Retina (tissue), 1 donor: ENCODE measurements around the gene PXMP4.

Source experiments
- DNase-seq: peaks from one replicate; pipeline ENCODE4 v3.0.0-alpha.2; 2016

Gene PXMP4

GRCh38 chr20:33719989-33720709 is at the start of gene PXMP4:
PXMP4 (minus strand) TSS chr20:33720310; CDS start chr20:33720207, 103 bp downstream.
- peak; percentile 93 for DNase-seq

DNA sequence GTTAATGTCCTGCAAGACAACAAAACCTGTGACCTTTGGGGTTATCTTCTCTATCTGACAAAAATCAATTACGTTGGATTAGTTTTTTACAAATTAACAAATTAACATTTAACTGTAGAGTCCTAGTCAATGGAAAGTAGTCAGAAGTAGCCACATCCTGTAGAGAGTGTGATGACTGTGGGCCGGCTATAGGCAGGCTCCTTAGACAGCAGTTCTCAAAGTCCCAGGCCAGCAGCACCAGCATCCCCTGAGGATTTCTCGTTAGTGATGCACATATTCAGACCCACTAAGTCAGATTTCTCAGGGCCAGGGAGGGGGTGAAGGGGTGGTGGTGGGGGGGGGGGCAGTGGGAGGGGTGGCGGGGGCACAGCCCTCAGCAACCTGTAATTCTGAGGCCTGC is 48.9 kb upstream of the PXMP4 start:
- DNase-seq, result no peak

- no peak for DNase-seq
These were observed 47.6 kb upstream of the PXMP4 start for GRCh38 chr20:33767777-33768138.

DNA sequence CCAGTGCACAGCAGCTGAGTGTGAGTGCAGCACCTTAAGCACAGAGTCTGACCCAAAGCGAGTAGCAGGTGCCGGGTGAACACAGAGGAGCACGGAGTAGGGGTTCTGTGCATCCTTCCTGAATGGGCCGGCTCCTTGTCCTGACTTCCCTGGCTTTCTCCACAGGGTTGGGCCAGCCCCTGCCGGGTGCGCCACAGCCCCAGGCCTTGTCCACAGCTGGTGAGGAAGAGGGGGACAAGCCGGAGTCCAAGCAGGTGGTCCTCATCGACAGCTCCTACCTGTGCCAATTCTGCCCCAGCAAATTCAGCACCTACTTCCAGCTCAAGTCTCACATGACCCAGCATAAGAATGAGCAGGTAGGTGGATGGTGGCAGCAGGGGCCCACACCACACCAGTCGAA is 46.6 kb upstream of the PXMP4 start:
- no peak for DNase-seq

DNA sequence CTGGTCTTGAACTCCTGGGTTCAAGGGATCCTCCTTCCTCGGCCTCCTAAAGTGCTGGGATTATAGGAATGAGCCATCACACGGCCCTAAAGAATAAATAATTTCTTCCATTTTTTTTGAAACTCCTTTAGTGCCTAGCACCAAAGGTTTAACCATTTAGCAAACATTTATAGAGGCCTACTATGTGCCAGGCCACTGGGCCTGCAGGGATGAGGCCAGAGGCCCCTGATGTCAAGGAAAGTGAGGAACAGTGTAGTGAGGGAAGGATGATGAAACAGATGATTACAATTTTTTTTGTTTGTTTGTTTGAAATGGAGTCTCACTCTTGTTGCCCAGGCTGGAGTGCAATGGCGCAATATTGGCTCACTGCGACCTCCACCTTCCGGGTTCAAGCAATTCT is 45.5 kb upstream of the PXMP4 start:
- DNase-seq, result no peak

GRCh38 chr20:33765099-33765498 is 45.0 kb upstream of the PXMP4 start:
- no peak for DNase-seq

- no peak for DNase-seq
These were observed 41.7 kb upstream of the PXMP4 start for GRCh38 chr20:33761698-33762250.

DNA sequence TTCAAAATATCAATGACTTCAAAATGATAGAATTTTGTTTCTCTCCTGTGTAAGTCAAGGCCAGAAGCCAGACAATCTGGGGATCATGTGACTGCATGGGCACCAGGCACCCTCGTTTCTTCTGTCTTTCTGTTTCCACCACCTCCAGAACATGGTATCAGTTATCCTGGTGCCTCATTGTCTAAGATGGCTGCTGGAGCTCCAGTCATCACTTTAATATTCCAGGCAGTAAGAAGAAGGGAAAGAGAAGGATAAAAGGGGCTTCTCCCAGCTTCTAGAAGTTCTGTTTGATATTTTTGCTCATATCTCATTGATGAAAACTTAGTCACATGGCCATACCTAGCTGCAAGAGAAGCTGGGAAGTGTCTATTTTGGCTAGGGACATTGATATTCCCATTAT is 37.3 kb upstream of the PXMP4 start:
- DNase-seq, result no peak

DNA sequence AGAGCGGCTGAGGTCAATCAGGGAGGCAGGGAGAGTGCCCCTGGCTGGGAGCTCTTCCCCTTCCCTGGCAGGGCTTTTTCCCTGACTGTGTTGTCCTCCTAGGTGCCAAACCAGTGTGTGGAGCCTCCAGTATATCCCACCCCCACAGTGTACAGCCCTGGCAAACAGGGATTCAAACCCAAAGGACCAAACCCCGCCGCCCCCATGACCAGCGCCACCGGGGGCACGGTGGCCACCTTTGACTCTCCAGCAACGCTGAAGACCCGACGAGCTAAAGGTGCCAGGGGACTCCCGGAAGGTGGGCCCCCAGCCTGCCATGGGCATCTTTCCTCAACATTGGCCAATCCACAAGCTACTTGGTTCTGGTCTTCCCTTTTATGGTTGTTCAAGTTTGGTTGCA is 36.9 kb upstream of the PXMP4 start:
- no peak for DNase-seq

DNA sequence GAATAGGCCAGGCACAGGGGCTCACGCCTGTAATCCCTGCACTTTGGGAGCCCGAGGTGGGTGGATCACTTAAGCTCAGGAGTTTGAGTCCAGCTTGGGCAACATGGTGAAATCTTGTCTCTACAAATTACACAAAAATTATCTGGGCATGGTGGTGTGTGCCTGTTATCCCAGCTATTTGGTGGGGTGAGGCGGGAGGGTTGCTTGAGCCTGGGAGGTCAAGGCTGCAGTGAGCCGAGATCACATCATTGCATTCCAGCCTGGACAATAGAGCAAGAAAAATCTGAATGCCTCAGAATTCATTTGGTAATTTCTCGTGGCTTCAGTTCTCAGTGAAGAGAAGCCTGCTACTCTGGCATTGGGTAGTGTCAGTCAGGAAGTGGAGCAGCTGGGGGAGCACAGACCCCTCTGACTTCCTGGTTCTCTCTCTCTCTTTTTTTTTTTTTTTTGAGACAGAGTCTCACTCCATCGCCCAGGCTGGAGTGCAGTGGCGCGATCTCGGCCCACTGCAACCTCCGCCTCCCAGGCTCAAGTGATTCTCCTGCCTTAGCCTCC is 35.9 kb upstream of the PXMP4 start:
- peak; percentile 6 for DNase-seq

- no peak for DNase-seq
These were observed 33.7 kb upstream of the PXMP4 start for GRCh38 chr20:33753763-33754162.

GRCh38 chr20:33753143-33753542 is 33.0 kb upstream of the PXMP4 start:
- DNase-seq, result no peak

- DNase-seq, result no peak
These were observed 31.7 kb upstream of the PXMP4 start for GRCh38 chr20:33751775-33752174.

DNA sequence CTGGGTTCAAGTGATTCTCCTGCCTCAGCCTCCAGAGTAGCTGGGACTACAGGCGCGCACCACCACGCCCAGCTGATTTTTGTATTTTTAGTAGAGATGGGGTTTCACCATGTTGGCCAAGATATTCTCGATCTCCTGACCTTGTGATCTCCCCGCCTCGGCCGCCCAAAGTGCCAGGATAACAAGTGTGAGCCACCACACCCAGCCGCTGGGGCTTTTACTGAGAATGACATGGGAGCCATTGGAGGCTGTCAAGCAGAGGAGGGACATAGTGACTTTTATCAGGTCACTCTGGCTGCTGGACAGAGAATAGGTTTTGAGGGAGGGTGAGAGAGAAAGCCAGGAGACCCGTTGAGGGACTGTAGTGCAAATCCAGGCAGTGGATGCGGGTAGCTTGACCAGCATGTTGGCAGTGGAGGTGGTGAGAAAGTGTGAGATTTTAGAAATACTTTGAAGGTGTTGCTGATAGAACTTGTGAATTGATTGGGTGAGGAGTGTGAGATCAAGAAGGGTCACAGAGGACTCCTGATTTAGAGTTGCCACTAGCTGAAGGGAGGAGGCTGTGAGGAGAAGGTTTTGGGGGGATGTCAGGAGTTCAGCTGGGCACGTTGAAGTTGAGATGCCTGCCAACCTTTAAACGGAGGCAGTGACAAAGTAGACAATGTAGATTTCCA is 26.4 kb upstream of the PXMP4 start:
- DNase-seq, result no peak

DNA sequence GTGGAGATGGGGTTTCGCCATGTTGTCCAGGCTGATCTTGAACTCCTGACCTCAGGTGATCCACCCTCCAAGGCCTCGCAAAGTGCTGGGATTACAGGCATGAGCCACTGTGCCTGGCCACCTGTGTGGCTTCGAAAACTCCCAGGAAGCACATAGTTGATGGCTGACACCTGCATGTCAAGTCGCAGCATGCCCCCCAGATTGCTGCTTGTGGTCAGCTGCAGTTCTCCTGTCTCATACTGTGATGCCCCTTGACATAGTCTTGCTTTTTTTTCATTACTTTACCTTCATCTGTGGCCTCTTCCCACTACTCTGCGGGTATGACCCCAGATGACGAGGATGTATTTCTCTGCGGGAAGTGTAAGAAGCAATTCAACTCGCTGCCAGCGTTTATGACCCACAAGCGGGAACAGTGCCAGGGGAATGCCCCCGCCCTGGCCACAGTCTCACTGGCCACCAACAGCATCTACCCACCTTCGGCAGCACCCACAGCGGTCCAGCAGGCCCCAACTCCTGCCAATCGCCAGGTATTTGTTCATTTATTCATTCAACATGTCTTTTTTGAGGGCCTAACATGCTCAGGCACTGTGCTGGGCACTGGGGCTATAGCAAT is 24.8 kb upstream of the PXMP4 start:
- no peak for DNase-seq

GRCh38 chr20:33744181-33744580 is 24.1 kb upstream of the PXMP4 start:
- DNase-seq, result no peak

GRCh38 chr20:33740189-33740588 is 20.1 kb upstream of the PXMP4 start:
- DNase-seq, result no peak

DNA sequence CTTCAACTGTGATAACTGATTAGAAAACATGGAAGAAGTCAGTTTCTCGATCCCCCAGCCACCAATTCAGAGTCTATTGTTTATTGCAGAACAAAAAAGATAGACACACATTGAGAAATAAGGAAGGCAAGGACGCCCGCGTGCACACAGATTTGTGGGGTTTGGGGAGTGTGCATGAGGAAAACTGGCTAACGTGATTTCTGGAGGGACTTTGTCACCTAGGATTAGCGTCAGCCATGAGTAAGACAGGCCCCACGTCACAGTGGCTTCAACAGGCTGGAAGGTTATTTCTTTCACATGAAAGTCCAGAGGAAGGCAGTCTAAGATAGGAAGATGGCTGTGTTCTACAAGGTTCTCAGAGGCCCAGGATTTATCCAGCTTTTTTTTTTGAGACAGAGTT is 19.4 kb upstream of the PXMP4 start:
- no peak for DNase-seq

GRCh38 chr20:33736962-33737361 is 16.9 kb upstream of the PXMP4 start:
- no peak for DNase-seq

DNA sequence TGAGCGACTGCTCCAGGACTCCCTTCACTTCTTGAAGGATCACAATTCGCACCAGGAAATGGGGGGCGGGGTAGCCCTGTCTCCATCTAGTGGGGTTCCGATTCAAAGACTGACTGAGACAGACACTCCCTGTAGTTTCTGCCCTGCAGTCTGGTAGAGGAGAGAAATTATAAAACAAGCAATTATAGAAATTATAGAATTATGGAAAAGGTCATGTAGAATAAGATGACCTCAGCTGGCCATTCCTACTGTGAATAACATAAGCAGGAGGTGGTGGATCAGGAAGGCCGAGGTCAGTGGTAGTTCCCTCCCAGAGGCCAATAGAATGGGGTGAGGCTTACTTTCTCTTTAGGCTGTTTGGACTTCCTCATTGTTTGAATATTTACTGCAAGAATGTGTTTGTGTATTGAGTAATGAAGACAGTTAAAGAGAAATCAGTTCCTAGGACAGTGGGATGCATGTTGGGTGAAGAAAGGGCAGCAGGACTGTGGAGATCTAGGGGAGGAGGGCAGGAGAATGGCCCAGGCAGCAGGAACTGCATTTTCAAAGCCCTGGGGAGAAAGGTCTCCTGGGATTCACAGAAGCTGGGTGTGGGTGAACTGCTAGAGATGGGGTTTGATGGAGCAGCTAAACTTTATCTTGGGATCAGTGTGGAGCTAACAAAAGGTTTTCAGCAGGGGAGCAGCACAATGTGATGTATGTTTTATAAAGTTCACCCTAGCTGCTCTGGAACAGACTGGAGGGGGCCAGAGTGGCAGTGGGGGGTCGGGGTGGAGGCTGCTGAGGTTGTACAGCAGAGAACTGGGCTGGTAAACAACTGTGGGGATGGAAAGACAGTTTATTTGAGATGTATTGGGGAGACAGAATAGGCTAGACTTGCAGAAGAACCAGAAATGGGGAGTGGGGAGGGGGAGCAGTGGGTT is 13.8 kb upstream of the PXMP4 start:
- DNase-seq, result no peak

DNA sequence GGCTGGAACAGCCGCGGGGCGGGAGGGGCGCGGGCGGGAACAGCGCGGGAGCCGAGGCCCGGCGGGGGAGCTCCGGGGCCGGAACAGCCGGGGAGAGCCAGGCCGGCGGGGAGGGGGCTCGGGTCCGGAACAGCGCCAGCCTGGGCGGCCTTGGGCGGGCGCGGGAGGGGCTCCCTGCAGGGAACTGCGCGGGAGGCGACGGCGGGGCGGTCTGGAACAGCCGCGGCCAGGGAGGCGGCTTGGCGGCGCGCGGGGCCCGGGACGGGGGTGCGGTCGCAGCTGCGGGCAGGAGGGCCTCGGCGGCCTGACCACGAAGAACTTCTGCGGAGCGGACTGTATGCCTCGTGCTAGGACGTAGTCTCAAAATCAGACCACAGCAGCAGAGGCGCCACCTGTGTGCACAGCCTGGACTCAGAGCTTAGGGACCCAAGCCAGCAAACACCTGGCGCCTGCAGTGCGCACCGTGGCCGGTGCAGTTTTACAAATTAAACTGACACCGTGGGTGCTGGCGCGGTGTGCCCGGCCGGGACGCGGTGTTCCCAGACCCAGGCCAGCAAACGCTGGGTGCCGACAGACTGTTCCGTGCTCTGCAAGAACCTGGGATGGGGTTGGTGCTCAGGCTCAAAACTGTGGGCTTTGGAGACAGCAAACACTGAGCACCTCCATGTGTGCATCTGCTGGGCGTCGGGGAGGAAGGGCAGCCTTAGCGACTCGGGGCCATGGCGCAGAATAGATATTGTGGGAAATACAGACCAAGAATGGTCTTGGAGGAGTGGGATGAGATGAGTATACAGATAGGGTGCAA is 12.3 kb upstream of the PXMP4 start:
- peak; percentile 84 for DNase-seq

DNA sequence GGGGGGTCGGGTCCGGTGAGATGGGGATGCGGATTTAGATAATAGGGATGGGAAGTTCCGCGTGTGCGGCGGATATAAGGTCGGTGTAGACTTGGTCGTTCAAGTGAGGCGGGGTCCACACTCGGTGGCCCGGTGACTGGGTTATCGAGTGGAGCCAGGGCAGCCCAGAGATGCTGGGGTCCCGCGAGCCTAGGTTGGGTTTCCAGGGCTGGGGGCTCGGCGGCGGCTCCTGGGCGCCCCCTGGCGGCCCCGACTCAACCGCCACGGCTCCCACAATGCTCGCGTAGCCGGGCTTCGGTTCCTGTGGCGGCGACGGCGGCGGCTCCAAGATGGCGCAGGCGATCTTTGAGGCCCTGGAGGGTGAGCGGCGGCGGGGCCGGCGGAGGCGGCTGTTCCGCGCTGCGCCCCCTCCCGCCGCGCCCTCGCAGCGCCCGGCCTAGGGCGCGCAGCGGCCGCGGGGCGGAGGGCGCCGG is 11.6 kb upstream of the PXMP4 start, which contains the start of gene ZNF341:
Gene ZNF341, plus strand, starts transcription at position 304 of the 473 bp plus-strand sequence. Its CDS starts 26 bp downstream, at position 330.
- peak; percentile 96 for DNase-seq
